Measurements from ENCODE around the gene IL19. TPM values are rescaled to one million over a fixed set of nuclear protein-coding genes. Genes with fewer than 3 reads are reported as not detected.

The IL19 gene
- total and polyA plus RNA-seq, 9 of the 15 experiments (the other 6 are each of a cell fraction or from before 2014, with no cell fraction given) = not detected

- intact Hi-C loops (cut with micrococcal nuclease) = no loop called here
- no peaks in the 10 kb centered on the region for H3K36me3 ChIP-seq (ENCODE audit: control insufficient read depth, insufficient read depth, low read length)
- no peaks in the 10 kb centered on the region for H3K9me1 ChIP-seq (ENCODE audit: control insufficient read depth, insufficient read depth, low read length)
- DNase-seq (ENCODE audit: extremely low read depth in 1 of 4, low spot score in 3 of 4) (no peak), FAIRE-seq (no peak), ATAC-seq (no peak)
- no peak overlapping the region for H3K4me3 ChIP-seq
- H3K9me3 ChIP-seq (replicated peaks; ENCODE audit: control insufficient read depth, insufficient read depth, low read depth, low read length) = no peaks in the 10 kb centered on the region
- no peak overlapping the region for H3K4me2 ChIP-seq (ENCODE audit: insufficient read depth, low read length)
- H3K4me1 ChIP-seq (replicated peaks in 1 of 2; ENCODE audit: control insufficient read depth in 2 of 2, insufficient read depth in 2 of 2, low read length in 2 of 2) = no peaks in the 10 kb centered on the region
- H3K27me3 ChIP-seq (ENCODE audit: control insufficient read depth in 2 of 2, insufficient read depth in 2 of 2, low read length in 2 of 2) = peaks cover 30 to 35% of the 10 kb centered on the region in 2 experiments
- in situ Hi-C loops (cut with MboI) = no loop called here
- no TSS peak for BruUV-seq (replicated peaks)
- no peak overlapping the region for H3K9ac ChIP-seq (ENCODE audit: insufficient read depth in 1 of 2, low read depth in 2 of 2, low read length in 2 of 2)
- POLR2A ChIA-PET = no interaction called here
- no peak overlapping the region for H2AFZ ChIP-seq (ENCODE audit: low read depth, low read length)
- no peaks in the 10 kb centered on the region for H3K79me2 ChIP-seq (ENCODE audit: control insufficient read depth, insufficient read depth, low read length)
- CTCF ChIA-PET (ENCODE audit: low intra/inter-chr PET ratio) = no interaction called here
- TF ChIP-seq, protein P1, sequence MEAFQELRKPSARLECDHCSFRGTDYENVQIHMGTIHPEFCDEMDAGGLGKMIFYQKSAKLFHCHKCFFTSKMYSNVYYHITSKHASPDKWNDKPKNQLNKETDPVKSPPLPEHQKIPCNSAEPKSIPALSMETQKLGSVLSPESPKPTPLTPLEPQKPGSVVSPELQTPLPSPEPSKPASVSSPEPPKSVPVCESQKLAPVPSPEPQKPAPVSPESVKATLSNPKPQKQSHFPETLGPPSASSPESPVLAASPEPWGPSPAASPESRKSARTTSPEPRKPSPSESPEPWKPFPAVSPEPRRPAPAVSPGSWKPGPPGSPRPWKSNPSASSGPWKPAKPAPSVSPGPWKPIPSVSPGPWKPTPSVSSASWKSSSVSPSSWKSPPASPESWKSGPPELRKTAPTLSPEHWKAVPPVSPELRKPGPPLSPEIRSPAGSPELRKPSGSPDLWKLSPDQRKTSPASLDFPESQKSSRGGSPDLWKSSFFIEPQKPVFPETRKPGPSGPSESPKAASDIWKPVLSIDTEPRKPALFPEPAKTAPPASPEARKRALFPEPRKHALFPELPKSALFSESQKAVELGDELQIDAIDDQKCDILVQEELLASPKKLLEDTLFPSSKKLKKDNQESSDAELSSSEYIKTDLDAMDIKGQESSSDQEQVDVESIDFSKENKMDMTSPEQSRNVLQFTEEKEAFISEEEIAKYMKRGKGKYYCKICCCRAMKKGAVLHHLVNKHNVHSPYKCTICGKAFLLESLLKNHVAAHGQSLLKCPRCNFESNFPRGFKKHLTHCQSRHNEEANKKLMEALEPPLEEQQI (IDR thresholded peaks at IDR 0.05) = no peak
- TF ChIP-seq EHMT2 (IDR thresholded peaks at IDR 0.05) (no peak), MTA3 (IDR thresholded peaks at IDR 0.05; ENCODE audit: borderline replicate concordance) (no peak), ERF (CRISPR knock-in tag; IDR thresholded peaks at IDR 0.05) (no peak), ILK (tag; IDR thresholded peaks at IDR 0.05; ENCODE audit: borderline replicate concordance, low read depth) (no peak), CBFB (CRISPR knock-in tag; IDR thresholded peaks at IDR 0.05) (no peak)
- WGBS (ENCODE audit: insufficient coverage, low coverage, missing lambda C conversion rate) = 6% methylated on average over 1 of the region's 1 CpG
- H4K20me1 ChIP-seq (replicated peaks; ENCODE audit: control insufficient read depth, insufficient read depth, low read length) = no peaks in the 10 kb centered on the region
- H3K27ac ChIP-seq (ENCODE audit: extremely low read depth, low read depth, low read length) = no peak overlapping the region
Observed at GRCh38 chr1:206754011-206754410, 16.6 kb upstream of the IL19 start.

Measured in K562 (cell line).